K562 (cell line): Measurements from ENCODE around the gene LTB4R2. TPM values are rescaled to one million over a fixed set of nuclear protein-coding genes. Genes with fewer than 3 reads are reported as not detected.

Experiments used
- CREB1 ChIP-seq, 2 experiments: sonication (generic) in 1 of 2; formaldehyde crosslinking in 1 of 2; IDR thresholded peaks; 2 replicates each; pipeline versions ENCODE4 v1.6.1 to v1.8.0; 2012 to 2022; ENCODE audit warnings: inconsistent platforms in 1 of 2, mild to moderate bottlenecking in 1 of 2, missing genetic modification reagents in 1 of 2, moderate library complexity in 1 of 2
- EGR1 ChIP-seq: fragments of 450-650 bp; conservative IDR thresholded peaks from 2 replicates; pipeline ENCODE4 v1.6.1; 2017; ENCODE audit warnings: mild to moderate bottlenecking
- HDAC1 ChIP-seq, 2 experiments: fragments of 450-650 bp; IDR thresholded peaks; 2 replicates each; pipeline ENCODE4 v1.6.1; 2016 to 2017; ENCODE audit warnings: inconsistent platforms in 1 of 2, mild to moderate bottlenecking in 1 of 2, moderate library complexity in 1 of 2
- MED1 ChIP-seq: sonication (generic); formaldehyde crosslinking; IDR thresholded peaks from 2 replicates; pipeline ENCODE4 v1.8.1; 2023; ENCODE audit warnings: missing genetic modification reagents, borderline replicate concordance
- MEF2A ChIP-seq: IDR thresholded peaks from 2 replicates; pipeline ENCODE4 v1.6.1; 2011; ENCODE audit warnings: low read depth, mild to moderate bottlenecking, low read length, moderate library complexity; ENCODE audit not compliant: control insufficient read depth
- RFX7 ChIP-seq: fragments of 250-450 bp; sonication (Bioruptor Pico); IDR thresholded peaks from 2 replicates; pipeline ENCODE4 v1.5.1; 2021; ENCODE audit warnings: mild to moderate bottlenecking
- RHOXF2B ChIP-seq: fragments of 250-450 bp; sonication (Bioruptor Pico); conservative IDR thresholded peaks from 2 replicates; pipeline ENCODE4 v1.5.1; 2021
- ZNF707 ChIP-seq: fragments of 250-450 bp; sonication (Bioruptor Pico); conservative IDR thresholded peaks from 2 replicates; pipeline ENCODE4 v1.8.0; 2022; ENCODE audit warnings: inconsistent platforms, mild to moderate bottlenecking, moderate library complexity
- polyA plus RNA-seq, 8 experiments: library from polyadenylated mRNA; depleted of rRNA in 4 of 8; stranded (reverse) in 5 of 8; unstranded in 3 of 8; fragments of >200 nt; fragmentation: Nextera tagmentation in 2 of 8; fragmentation: Illumina TruSeq in 1 of 8; extraction: Ambion mirVana in 2 of 8; extraction: Trizol in 1 of 8; gene quantifications; 2 replicates each; pipeline versions ENCODE4 v1.2.1 to v1.2.3, GENCODE V29; 2011 to 2014; ENCODE audit warnings: inconsistent platforms in 1 of 8, missing spikeins in 1 of 8
- total RNA-seq, 7 experiments: library from RNA; depleted of rRNA in 6 of 7; stranded (reverse); fragments of >200 nt in 6 of 7; fragmentation: Illumina TruSeq in 2 of 7; extraction: Trizol in 2 of 7; gene quantifications; 2 replicates each; pipeline versions ENCODE4 v1.2.1 to v1.2.3, GENCODE V29; 2011 to 2021; ENCODE audit warnings: low replicate concordance in 1 of 7
- TF ChIP-seq, protein P1 (sequence below): fragments of 200-600 bp; sonication (generic); IDR thresholded peaks from one replicate; pipeline ENCODE4 v1.6.1; 2012; ENCODE audit warnings: mild to moderate bottlenecking, low read depth, low read length, inconsistent platforms
- TF ChIP-seq, protein P2 (sequence below): fragments of 450-650 bp; IDR thresholded peaks from 2 replicates; pipeline ENCODE4 v1.6.1; 2016; ENCODE audit warnings: low read depth, mild to moderate bottlenecking, moderate library complexity
- TF ChIP-seq, protein P3 (sequence below), 2 experiments: IDR thresholded peaks; 2 replicates each; pipeline ENCODE4 v1.6.1; 2011; ENCODE audit warnings: borderline replicate concordance in 1 of 2, control low read depth in 1 of 2, low read depth in 1 of 2, low read length in 1 of 2, mild to moderate bottlenecking in 1 of 2, mixed read lengths in 1 of 2, moderate library complexity in 1 of 2; ENCODE audit not compliant: insufficient read depth in 1 of 2, insufficient read length in 1 of 2, poor library complexity in 1 of 2, severe bottlenecking in 1 of 2; ENCODE audit errors: extremely low read depth in 1 of 2

The LTB4R2 gene
- total and polyA plus RNA-seq, 9 of the 15 experiments (the other 6 are each of a cell fraction or from before 2014, with no cell fraction given) = 0.03 to 11.6 (median 2.8) TPM; not detected in 1

DNA sequence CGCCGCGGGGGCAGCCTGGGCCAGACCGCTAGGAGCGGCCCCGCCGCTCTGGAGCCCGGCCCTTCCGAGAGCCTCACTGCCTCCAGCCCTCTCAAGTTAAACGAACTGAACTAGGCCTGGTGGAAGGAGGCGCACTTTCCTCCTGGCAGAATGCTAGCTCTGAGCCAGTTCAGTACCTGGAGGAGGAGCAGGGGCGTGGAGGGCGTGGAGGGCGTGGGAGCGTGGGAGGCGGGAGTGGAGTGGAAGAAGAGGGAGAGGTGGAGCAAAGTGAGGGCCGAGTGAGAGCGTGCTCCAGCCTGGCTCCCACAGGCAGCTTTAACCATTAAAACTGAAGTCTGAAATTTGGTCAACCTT lies 6.6 kb downstream of the LTB4R2 start (continued):
- TF ChIP-seq, protein P1, sequence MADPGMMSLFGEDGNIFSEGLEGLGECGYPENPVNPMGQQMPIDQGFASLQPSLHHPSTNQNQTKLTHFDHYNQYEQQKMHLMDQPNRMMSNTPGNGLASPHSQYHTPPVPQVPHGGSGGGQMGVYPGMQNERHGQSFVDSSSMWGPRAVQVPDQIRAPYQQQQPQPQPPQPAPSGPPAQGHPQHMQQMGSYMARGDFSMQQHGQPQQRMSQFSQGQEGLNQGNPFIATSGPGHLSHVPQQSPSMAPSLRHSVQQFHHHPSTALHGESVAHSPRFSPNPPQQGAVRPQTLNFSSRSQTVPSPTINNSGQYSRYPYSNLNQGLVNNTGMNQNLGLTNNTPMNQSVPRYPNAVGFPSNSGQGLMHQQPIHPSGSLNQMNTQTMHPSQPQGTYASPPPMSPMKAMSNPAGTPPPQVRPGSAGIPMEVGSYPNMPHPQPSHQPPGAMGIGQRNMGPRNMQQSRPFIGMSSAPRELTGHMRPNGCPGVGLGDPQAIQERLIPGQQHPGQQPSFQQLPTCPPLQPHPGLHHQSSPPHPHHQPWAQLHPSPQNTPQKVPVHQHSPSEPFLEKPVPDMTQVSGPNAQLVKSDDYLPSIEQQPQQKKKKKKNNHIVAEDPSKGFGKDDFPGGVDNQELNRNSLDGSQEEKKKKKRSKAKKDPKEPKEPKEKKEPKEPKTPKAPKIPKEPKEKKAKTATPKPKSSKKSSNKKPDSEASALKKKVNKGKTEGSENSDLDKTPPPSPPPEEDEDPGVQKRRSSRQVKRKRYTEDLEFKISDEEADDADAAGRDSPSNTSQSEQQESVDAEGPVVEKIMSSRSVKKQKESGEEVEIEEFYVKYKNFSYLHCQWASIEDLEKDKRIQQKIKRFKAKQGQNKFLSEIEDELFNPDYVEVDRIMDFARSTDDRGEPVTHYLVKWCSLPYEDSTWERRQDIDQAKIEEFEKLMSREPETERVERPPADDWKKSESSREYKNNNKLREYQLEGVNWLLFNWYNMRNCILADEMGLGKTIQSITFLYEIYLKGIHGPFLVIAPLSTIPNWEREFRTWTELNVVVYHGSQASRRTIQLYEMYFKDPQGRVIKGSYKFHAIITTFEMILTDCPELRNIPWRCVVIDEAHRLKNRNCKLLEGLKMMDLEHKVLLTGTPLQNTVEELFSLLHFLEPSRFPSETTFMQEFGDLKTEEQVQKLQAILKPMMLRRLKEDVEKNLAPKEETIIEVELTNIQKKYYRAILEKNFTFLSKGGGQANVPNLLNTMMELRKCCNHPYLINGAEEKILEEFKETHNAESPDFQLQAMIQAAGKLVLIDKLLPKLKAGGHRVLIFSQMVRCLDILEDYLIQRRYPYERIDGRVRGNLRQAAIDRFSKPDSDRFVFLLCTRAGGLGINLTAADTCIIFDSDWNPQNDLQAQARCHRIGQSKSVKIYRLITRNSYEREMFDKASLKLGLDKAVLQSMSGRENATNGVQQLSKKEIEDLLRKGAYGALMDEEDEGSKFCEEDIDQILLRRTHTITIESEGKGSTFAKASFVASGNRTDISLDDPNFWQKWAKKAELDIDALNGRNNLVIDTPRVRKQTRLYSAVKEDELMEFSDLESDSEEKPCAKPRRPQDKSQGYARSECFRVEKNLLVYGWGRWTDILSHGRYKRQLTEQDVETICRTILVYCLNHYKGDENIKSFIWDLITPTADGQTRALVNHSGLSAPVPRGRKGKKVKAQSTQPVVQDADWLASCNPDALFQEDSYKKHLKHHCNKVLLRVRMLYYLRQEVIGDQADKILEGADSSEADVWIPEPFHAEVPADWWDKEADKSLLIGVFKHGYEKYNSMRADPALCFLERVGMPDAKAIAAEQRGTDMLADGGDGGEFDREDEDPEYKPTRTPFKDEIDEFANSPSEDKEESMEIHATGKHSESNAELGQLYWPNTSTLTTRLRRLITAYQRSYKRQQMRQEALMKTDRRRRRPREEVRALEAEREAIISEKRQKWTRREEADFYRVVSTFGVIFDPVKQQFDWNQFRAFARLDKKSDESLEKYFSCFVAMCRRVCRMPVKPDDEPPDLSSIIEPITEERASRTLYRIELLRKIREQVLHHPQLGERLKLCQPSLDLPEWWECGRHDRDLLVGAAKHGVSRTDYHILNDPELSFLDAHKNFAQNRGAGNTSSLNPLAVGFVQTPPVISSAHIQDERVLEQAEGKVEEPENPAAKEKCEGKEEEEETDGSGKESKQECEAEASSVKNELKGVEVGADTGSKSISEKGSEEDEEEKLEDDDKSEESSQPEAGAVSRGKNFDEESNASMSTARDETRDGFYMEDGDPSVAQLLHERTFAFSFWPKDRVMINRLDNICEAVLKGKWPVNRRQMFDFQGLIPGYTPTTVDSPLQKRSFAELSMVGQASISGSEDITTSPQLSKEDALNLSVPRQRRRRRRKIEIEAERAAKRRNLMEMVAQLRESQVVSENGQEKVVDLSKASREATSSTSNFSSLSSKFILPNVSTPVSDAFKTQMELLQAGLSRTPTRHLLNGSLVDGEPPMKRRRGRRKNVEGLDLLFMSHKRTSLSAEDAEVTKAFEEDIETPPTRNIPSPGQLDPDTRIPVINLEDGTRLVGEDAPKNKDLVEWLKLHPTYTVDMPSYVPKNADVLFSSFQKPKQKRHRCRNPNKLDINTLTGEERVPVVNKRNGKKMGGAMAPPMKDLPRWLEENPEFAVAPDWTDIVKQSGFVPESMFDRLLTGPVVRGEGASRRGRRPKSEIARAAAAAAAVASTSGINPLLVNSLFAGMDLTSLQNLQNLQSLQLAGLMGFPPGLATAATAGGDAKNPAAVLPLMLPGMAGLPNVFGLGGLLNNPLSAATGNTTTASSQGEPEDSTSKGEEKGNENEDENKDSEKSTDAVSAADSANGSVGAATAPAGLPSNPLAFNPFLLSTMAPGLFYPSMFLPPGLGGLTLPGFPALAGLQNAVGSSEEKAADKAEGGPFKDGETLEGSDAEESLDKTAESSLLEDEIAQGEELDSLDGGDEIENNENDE = no peak
- TF ChIP-seq RHOXF2B (CRISPR knock-in tag) (no peak), RFX7 (CRISPR knock-in tag) (no peak), HDAC1 (IDR thresholded peaks at IDR 0.05) (0 out of 4 replicates have a peak, but pooled peaks of 1 of the 2 experiments have one; percentile 11), MED1 (no peak), ZNF707 (CRISPR knock-in tag) (no peak), EGR1 (peak; percentile 80), MEF2A (no peak), CREB1 (IDR thresholded peaks at IDR 0.05) (no peak), CREB1 (CRISPR knock-in tag; IDR thresholded peaks at IDR 0.05) (no peak)
- TF ChIP-seq, protein P2, sequence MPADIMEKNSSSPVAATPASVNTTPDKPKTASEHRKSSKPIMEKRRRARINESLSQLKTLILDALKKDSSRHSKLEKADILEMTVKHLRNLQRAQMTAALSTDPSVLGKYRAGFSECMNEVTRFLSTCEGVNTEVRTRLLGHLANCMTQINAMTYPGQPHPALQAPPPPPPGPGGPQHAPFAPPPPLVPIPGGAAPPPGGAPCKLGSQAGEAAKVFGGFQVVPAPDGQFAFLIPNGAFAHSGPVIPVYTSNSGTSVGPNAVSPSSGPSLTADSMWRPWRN = no peak
- TF ChIP-seq, protein P3, sequence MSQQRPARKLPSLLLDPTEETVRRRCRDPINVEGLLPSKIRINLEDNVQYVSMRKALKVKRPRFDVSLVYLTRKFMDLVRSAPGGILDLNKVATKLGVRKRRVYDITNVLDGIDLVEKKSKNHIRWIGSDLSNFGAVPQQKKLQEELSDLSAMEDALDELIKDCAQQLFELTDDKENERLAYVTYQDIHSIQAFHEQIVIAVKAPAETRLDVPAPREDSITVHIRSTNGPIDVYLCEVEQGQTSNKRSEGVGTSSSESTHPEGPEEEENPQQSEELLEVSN (IDR thresholded peaks at IDR 0.05; ENCODE audit: borderline replicate concordance in 1 of 2, extremely low read depth in 1 of 2, insufficient read depth in 1 of 2, insufficient read length in 1 of 2, low read depth in 1 of 2, low read length in 1 of 2, poor library complexity in 1 of 2, severe bottlenecking in 1 of 2) = no peak
